Neural cell (in vitro differentiated cells): ENCODE measurements around the gene SERTAD2.

Experiments
- CTCF ChIP-seq: fragments of 450-650 bp; IDR thresholded peaks from 2 replicates; pipeline ENCODE4 v1.5.1; 2014; ENCODE audit warnings: antibody characterized with exemption, mild to moderate bottlenecking, moderate library complexity; ENCODE audit not compliant: poor library complexity, severe bottlenecking
- EP300 ChIP-seq: fragments of 450-650 bp; conservative IDR thresholded peaks from 2 replicates; pipeline ENCODE4 v1.6.1; 2014; ENCODE audit warnings: antibody characterized with exemption, mild to moderate bottlenecking, moderate library complexity; ENCODE audit not compliant: poor library complexity, severe bottlenecking
- EZH2 ChIP-seq: fragments of 200-600, 300-800 bp; shearing (Covaris generic), sonication (generic); IDR thresholded peaks from 2 replicates; pipeline ENCODE4 v1.6.1; 2014; ENCODE audit warnings: antibody characterized with exemption, low read length, borderline replicate concordance, mild to moderate bottlenecking; ENCODE audit not compliant: insufficient read depth, poor library complexity, severe bottlenecking
- MXI1 ChIP-seq: fragments of 450-650 bp; conservative IDR thresholded peaks from 2 replicates; pipeline ENCODE4 v1.6.1; 2014; ENCODE audit warnings: antibody characterized with exemption, mild to moderate bottlenecking; ENCODE audit not compliant: poor library complexity, severe bottlenecking
- POLR2AphosphoS5 ChIP-seq: IDR thresholded peaks from 2 replicates; pipeline ENCODE4 v1.6.1; 2012
- REST ChIP-seq: IDR thresholded peaks from 2 replicates; pipeline ENCODE4 v1.6.1; 2012; ENCODE audit warnings: borderline replicate concordance
- SMC3 ChIP-seq: fragments of 450-650 bp; conservative IDR thresholded peaks from 2 replicates; pipeline ENCODE4 v1.6.1; 2014; ENCODE audit warnings: antibody characterized with exemption, mild to moderate bottlenecking, moderate library complexity; ENCODE audit not compliant: poor library complexity
- TAF1 ChIP-seq: IDR thresholded peaks from 2 replicates; pipeline ENCODE4 v1.6.1; 2012; ENCODE audit warnings: low read depth

DNA sequence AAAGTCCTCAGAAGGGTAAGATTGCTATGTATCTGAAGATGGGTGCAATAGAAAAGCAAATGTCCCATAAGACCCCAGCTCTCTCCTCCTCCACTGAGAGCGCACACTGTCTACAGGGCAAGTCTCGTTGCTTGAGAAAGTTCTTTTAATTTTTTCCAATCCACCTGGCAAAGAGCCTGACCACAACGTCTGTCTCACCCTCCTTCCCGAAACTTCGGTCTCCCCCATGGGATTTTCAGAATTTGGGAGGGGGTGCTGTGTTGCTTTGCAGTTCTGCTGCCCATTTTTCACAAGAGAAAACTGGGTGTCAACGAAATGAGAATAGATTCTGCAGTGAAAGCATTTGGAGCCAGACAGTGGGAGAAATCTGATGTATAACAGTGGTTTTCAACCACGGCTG lies 40.4 kb downstream of the SERTAD2 start:
- TF ChIP-seq CTCF (no peak), REST (no peak), POLR2AphosphoS5 (no peak), EZH2 (no peak), TAF1 (no peak), EP300 (no peak), MXI1 (no peak), SMC3 (no peak)
